ENCODE data around the gene CSHL1. TPM values are rescaled to one million over a fixed set of nuclear protein-coding genes. Genes with fewer than 3 reads are reported as not detected.

The CSHL1 gene
- total RNA-seq, 4 donors from 2014 or later = not detected

GRCh38 chr17:63939401-63939800 is 28.3 kb upstream of the CSHL1 start:
- Histone ChIP-seq H3K4me3 (no peak overlapping the region), H3K36me3 (no peaks in the 10 kb centered on the region), H3K9me3 (no peaks in the 10 kb centered on the region), H3K27ac (no peak overlapping the region), H3K27me3 (no peaks in the 10 kb centered on the region), H3K4me1 (no peaks in the 10 kb centered on the region)
- no peak for TF ChIP-seq CTCF (IDR thresholded peaks at IDR 0.05)
- TF ChIP-seq POLR2A (IDR thresholded peaks at IDR 0.05) = no peak
- DNase-seq = no peak

- H3K4me1 ChIP-seq = no peaks in the 10 kb centered on the region
- H3K36me3 ChIP-seq = no peaks in the 10 kb centered on the region
- no peak for DNase-seq
- H3K27me3 ChIP-seq = no peaks in the 10 kb centered on the region
- no peak overlapping the region for H3K27ac ChIP-seq
- TF ChIP-seq CTCF (IDR thresholded peaks at IDR 0.05) (no peak), POLR2A (IDR thresholded peaks at IDR 0.05) (no peak)
- no peak overlapping the region for H3K4me3 ChIP-seq
- H3K9me3 ChIP-seq = no peaks in the 10 kb centered on the region
These were observed 26.9 kb upstream of the CSHL1 start for GRCh38 chr17:63937920-63938319.

GRCh38 chr17:63937319-63937718 is 26.3 kb upstream of the CSHL1 start:
- no peak for TF ChIP-seq CTCF (IDR thresholded peaks at IDR 0.05)
- TF ChIP-seq POLR2A (IDR thresholded peaks at IDR 0.05) = no peak
- no peak overlapping the region for H3K27ac ChIP-seq
- no peaks in the 10 kb centered on the region for H3K4me1 ChIP-seq
- no peaks in the 10 kb centered on the region for H3K9me3 ChIP-seq
- no peak for DNase-seq
- no peak overlapping the region for H3K4me3 ChIP-seq
- no peaks in the 10 kb centered on the region for H3K36me3 ChIP-seq
- H3K27me3 ChIP-seq = no peaks in the 10 kb centered on the region

- Histone ChIP-seq H3K27ac (peak overlapping the region in 1 of 4 donors; percentile 49), H3K9me3 (no peaks in the 10 kb centered on the region), H3K4me3 (no peak overlapping the region), H3K27me3 (no peaks in the 10 kb centered on the region), H3K4me1 (peaks cover 0 to 13% (median 2%) of the 10 kb centered on the region in 4 donors), H3K36me3 (no peaks in the 10 kb centered on the region)
- TF ChIP-seq CTCF (IDR thresholded peaks at IDR 0.05) (no peak), POLR2A (IDR thresholded peaks at IDR 0.05) (no peak)
- no peak for DNase-seq
These were observed 23.4 kb upstream of the CSHL1 start for GRCh38 chr17:63934183-63935112.

GRCh38 chr17:63933598-63933997 is 22.5 kb upstream of the CSHL1 start:
- no peak for DNase-seq
- Histone ChIP-seq H3K4me3 (no peak overlapping the region), H3K27me3 (no peaks in the 10 kb centered on the region), H3K27ac (peak overlapping the region in 1 of 4 donors; percentile 91), H3K36me3 (no peaks in the 10 kb centered on the region), H3K9me3 (no peaks in the 10 kb centered on the region), H3K4me1 (peaks cover 0 to 13% (median 5%) of the 10 kb centered on the region in 4 donors)
- TF ChIP-seq CTCF (IDR thresholded peaks at IDR 0.05) (no peak), POLR2A (IDR thresholded peaks at IDR 0.05) (no peak)
